K562 (cell line): Measurements from ENCODE around the gene WDR45B. TPM values are rescaled to one million over a fixed set of nuclear protein-coding genes. Genes with fewer than 3 reads are reported as not detected.

ENCODE experiments used
- BHLHE40 ChIP-seq: IDR thresholded peaks from 2 replicates; pipeline ENCODE4 v1.6.1; 2011; ENCODE audit warnings: low read length, improper control_type of control experiment
- CBFA2T2 ChIP-seq: fragments of 450-650 bp; conservative IDR thresholded peaks from 2 replicates; pipeline ENCODE4 v1.6.1; 2017; ENCODE audit warnings: mild to moderate bottlenecking
- MGA ChIP-seq: fragments of 450-650 bp; IDR thresholded peaks from 2 replicates; pipeline ENCODE4 v1.6.1; 2016; ENCODE audit warnings: mild to moderate bottlenecking, moderate library complexity
- PHTF2 ChIP-seq: fragments of 250-450 bp; sonication (Bioruptor Pico); IDR thresholded peaks from 2 replicates; pipeline ENCODE4 v1.5.0; 2021; ENCODE audit warnings: mild to moderate bottlenecking
- RAD21 ChIP-seq, 2 experiments: fragments of 250-450 bp in 1 of 2; fragments of 450-650 bp in 1 of 2; sonication (Bioruptor Pico) in 1 of 2; formaldehyde crosslinking in 1 of 2; IDR thresholded peaks in 1 of 2; conservative IDR thresholded peaks in 1 of 2; 2 replicates each; pipeline versions ENCODE4 v1.4.0 to v1.8.0; 2020 to 2022; ENCODE audit warnings: mild to moderate bottlenecking in 2 of 2, moderate library complexity in 1 of 2
- RFX1 ChIP-seq: fragments of 450-650 bp; IDR thresholded peaks from 2 replicates; pipeline ENCODE4 v1.6.1; 2016; ENCODE audit warnings: mild to moderate bottlenecking, moderate library complexity
- SPI1 ChIP-seq: IDR thresholded peaks from 2 replicates; pipeline ENCODE4 v1.6.1; 2011; ENCODE audit warnings: low read depth, low read length, control low read depth, borderline replicate concordance
- ZNF274 ChIP-seq: IDR thresholded peaks from 2 replicates; pipeline ENCODE4 v1.6.1; 2011; ENCODE audit warnings: low read depth, mild to moderate bottlenecking, low read length, moderate library complexity, borderline replicate concordance
- ZNF316 ChIP-seq: fragments of 450-650 bp; IDR thresholded peaks from 2 replicates; pipeline ENCODE4 v1.6.1; 2016
- ZNF445 ChIP-seq: fragments of 250-450 bp; sonication (Bioruptor Pico); IDR thresholded peaks from 2 replicates; pipeline ENCODE4 v1.4.0; 2020; ENCODE audit warnings: low read depth, mild to moderate bottlenecking, moderate library complexity
- ZNF592 ChIP-seq: fragments of 450-650 bp; IDR thresholded peaks from 2 replicates; pipeline ENCODE4 v1.6.1; 2017; ENCODE audit warnings: antibody characterized with exemption, mild to moderate bottlenecking
- polyA plus RNA-seq, 8 experiments: library from polyadenylated mRNA; depleted of rRNA in 4 of 8; stranded (reverse) in 5 of 8; unstranded in 3 of 8; fragments of >200 nt; fragmentation: Nextera tagmentation in 2 of 8; fragmentation: Illumina TruSeq in 1 of 8; extraction: Ambion mirVana in 2 of 8; extraction: Trizol in 1 of 8; gene quantifications; 2 replicates each; pipeline versions ENCODE4 v1.2.1 to v1.2.3, GENCODE V29; 2011 to 2014; ENCODE audit warnings: inconsistent platforms in 1 of 8, missing spikeins in 1 of 8
- total RNA-seq, 7 experiments: library from RNA; depleted of rRNA in 6 of 7; stranded (reverse); fragments of >200 nt in 6 of 7; fragmentation: Illumina TruSeq in 2 of 7; extraction: Trizol in 2 of 7; gene quantifications; 2 replicates each; pipeline versions ENCODE4 v1.2.1 to v1.2.3, GENCODE V29; 2011 to 2021; ENCODE audit warnings: low replicate concordance in 1 of 7

The WDR45B gene
- total and polyA plus RNA-seq, 9 of the 15 experiments (the other 6 are each of a cell fraction or from before 2014, with no cell fraction given) = 0.72 to 74.4 (median 35.9) TPM

DNA sequence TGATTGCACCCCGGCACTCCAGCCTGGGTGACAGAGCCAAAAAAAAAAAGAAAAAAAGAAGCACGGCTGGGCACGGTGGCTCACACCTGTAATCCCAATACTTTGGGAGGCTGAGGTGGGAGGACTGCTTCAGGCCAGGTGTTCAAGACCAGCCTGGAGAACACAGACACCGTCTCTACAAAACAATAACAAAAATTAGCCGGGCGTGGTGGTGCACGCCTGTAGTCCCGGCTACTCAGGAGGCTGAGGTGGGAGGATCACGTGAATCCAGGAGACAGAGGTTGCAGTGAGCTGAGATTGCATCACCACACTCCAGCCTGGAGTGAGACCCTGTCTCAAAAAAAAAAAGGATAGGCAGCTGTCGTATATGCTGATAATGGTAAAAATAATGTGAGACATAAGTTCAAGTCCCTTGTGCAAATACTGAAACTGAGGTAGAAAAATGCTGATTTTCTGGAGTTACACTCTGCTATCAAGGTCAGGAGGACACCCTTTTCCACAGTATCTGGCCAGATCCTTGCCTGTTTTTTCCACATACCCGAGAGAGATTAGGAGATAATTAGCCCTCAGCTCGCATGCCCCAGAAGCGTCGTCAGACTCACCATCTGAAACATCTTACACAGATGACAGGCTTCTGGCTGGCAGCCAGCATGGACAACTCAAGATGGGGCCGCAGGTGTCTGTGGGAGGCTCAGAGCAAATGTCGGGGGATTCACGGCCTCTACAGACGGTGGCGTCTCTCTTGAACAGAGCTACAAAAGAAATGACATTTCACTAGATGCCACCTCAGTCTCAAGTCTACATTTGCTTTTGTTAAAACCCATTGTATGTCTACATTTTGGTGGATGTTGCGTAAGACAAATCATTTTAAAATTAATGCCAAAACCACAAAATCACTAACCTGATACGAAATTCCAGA is 36.8 kb downstream of the WDR45B start (continued):
- peak; percentile 50 for TF ChIP-seq MGA
- TF ChIP-seq PHTF2 (CRISPR knock-in tag) = no peak
- peak; percentile 68 for TF ChIP-seq CBFA2T2
- TF ChIP-seq SPI1 = no peak
- no peak for TF ChIP-seq RFX1
- TF ChIP-seq BHLHE40 = no peak
- TF ChIP-seq ZNF445 (CRISPR knock-in tag) = no peak
- TF ChIP-seq RAD21 (CRISPR knock-in tag; conservative IDR thresholded peaks at IDR 0.05 in 1 of 2, IDR thresholded peaks at IDR 0.05 in 1 of 2) = peak in 1 of 2 experiments; percentile 19; a peak in 2 of 4 replicates
- peak; percentile 67 for TF ChIP-seq ZNF316
- no peak for TF ChIP-seq ZNF274
- peak; percentile 66; the same call in 1 of the 2 replicates for TF ChIP-seq ZNF592
